HEK293T (cell line): ENCODE data around the gene DDIT4.
"Not testable (repeated sequence)": the region's sequence is repeated elsewhere in the genome, so short reads cannot be mapped to it uniquely, and the experiment has no call there.

ENCODE experiments used
- CTCF ChIA-PET: fragments of 350-600 bp; formaldehyde crosslinking; extraction: SDS; loops from one replicate; lab custom pipeline; 2021; ENCODE audit warnings: antibody characterized with exemption, inconsistent platforms; lab: Yijun Ruan, JAX
- POLR2A ChIA-PET: fragments of 350-600 bp; formaldehyde crosslinking; extraction: SDS; loops from one replicate; lab custom pipeline; 2020; ENCODE audit warnings: antibody characterized with exemption, inconsistent platforms; lab: Yijun Ruan, JAX
- DNase-seq: peaks from one replicate; pipeline ENCODE4 v3.0.0; 2012; ENCODE audit warnings: mixed read lengths; ENCODE audit errors: extremely low spot score
- ARNT ChIP-seq: fragments of 450-650 bp; IDR thresholded peaks from 2 replicates; pipeline ENCODE4 v1.6.1; 2017; ENCODE audit warnings: mild to moderate bottlenecking
- BHLHE40 ChIP-seq: fragments of 450-650 bp; IDR thresholded peaks from 2 replicates; pipeline ENCODE4 v1.6.1; 2016; ENCODE audit warnings: mild to moderate bottlenecking, moderate library complexity, borderline replicate concordance
- CTBP1 ChIP-seq: fragments of 450-650 bp; IDR thresholded peaks from 2 replicates; pipeline ENCODE4 v1.6.1; 2016; ENCODE audit warnings: borderline replicate concordance
- ELF4 ChIP-seq: fragments of 450-650 bp; IDR thresholded peaks from 2 replicates; pipeline ENCODE4 v1.6.1; 2017; ENCODE audit warnings: antibody characterized with exemption
- FOXA1 ChIP-seq: fragments of 450-650 bp; IDR thresholded peaks from 2 replicates; pipeline ENCODE4 v1.6.1; 2016; ENCODE audit warnings: mild to moderate bottlenecking
- FOXK2 ChIP-seq: fragments of 450-650 bp; IDR thresholded peaks from 2 replicates; pipeline ENCODE4 v1.6.1; 2016; ENCODE audit warnings: mild to moderate bottlenecking
- FOXM1 ChIP-seq: fragments of 450-650 bp; IDR thresholded peaks from 2 replicates; pipeline ENCODE4 v1.6.1; 2017; ENCODE audit warnings: mild to moderate bottlenecking, borderline replicate concordance
- HDGF ChIP-seq: fragments of 450-650 bp; IDR thresholded peaks from 2 replicates; pipeline ENCODE4 v1.6.1; 2017; ENCODE audit warnings: antibody characterized with exemption, borderline replicate concordance
- L3MBTL2 ChIP-seq: fragments of 450-650 bp; conservative IDR thresholded peaks from 2 replicates; pipeline ENCODE4 v1.6.1; 2016; ENCODE audit warnings: mild to moderate bottlenecking
- LEF1 ChIP-seq: fragments of 450-650 bp; IDR thresholded peaks from 2 replicates; pipeline ENCODE4 v1.6.1; 2017; ENCODE audit warnings: mild to moderate bottlenecking, borderline replicate concordance
- NFRKB ChIP-seq: fragments of 450-650 bp; IDR thresholded peaks from 2 replicates; pipeline ENCODE4 v1.6.1; 2016; ENCODE audit warnings: mild to moderate bottlenecking, moderate library complexity
- PKNOX1 ChIP-seq: fragments of 450-650 bp; IDR thresholded peaks from 2 replicates; pipeline ENCODE4 v1.6.1; 2016
- SP1 ChIP-seq: fragments of 450-650 bp; IDR thresholded peaks from 2 replicates; pipeline ENCODE4 v1.6.1; 2017
- SUZ12 ChIP-seq: fragments of 450-650 bp; IDR thresholded peaks from 2 replicates; pipeline ENCODE4 v1.6.1; 2016; ENCODE audit warnings: mild to moderate bottlenecking
- TARDBP ChIP-seq: fragments of 450-650 bp; IDR thresholded peaks from 2 replicates; pipeline ENCODE4 v1.6.1; 2016
- ZNF384 ChIP-seq: fragments of 450-650 bp; IDR thresholded peaks from 2 replicates; pipeline ENCODE4 v1.6.1; 2016

The DDIT4 gene

DNA sequence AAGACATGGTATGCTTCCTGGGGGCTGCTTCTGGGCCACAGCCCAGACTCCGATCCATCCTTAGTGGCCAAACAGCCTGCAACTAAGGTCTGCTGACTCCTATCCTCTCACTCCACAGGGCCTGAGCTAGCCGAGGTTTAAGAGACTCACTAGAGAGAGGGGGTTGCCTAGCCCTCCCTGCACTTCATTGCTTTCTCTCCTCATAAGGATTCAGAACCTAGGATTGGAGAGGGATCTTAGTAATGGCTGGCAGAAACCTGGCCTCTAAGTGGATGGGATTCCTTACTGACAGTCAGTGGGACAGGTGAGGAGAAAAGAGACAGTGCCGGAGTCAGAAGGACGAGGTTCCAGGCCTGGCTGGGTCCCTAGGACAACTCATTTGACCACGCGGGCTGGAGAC lies 8.2 kb upstream of the DDIT4 start:
- CTCF ChIA-PET = interaction anchor here (3.5 kb wide), 1 partner anchor 10 kb away, joined by 10 read pairs; no protein-coding TSS in a partner anchor
- DNase-seq = no peak
- POLR2A ChIA-PET = interaction anchor here (0.7 to 3.9 kb wide), 3 partner anchors 9 to 49 kb away, joined by 3 to 56 read pairs (median 3); partner anchors contain the start of genes ANAPC16, ASCC1 and DDIT4
- no peak for TF ChIP-seq SUZ12
- no peak for TF ChIP-seq ZNF384
- no peak for TF ChIP-seq ARNT
- TF ChIP-seq FOXK2 = no peak
- no peak for TF ChIP-seq BHLHE40
- no peak for TF ChIP-seq LEF1
- TF ChIP-seq FOXA1 = no peak
- TF ChIP-seq SP1 = no peak
- TF ChIP-seq L3MBTL2 = no peak
- TF ChIP-seq FOXM1 = no peak
- TF ChIP-seq CTBP1 = no peak
- no peak for TF ChIP-seq NFRKB
- TF ChIP-seq TARDBP = no peak
- TF ChIP-seq ELF4 = no peak
- no peak for TF ChIP-seq PKNOX1

DNA sequence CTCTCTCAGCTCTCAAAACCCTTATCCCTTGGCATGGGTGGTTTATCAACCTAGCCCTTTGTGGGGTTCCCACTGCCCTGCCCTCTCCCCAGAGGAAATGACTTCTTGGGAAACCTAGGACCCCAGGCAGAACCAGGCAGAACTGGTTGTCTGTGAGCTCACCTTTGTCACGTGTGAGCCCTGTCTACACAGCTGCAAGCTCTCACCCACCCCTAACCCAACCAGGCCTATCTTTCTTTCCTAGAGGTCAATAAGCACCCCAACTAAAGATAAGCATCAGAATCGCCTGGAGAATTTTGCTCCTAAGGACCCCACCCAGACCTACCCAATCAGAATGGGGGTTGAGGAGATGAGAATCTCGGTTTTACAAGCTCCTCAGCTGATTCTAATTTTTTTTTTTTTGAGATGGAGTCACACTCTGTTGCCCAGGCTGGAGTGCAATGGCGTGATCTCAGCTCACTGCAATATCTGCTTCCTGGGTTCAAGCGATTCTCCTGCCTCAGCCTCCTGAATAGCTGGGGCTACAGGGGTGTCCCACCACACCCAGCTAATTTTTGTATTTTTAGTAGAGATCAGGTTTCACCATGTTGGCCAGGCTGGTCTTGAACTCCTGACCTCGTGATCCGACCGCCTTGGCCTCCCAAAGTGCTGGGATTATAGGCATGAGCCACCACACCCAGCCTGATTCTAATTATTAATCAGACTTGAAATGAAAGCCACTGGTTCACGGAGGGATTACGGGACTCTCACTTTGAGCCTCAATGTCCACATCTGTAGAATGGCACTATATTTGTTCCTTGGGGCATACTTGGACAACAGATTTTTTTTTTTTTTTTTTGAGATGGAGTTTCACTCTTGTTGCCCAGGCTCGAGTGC lies 7.5 kb upstream of the DDIT4 start:
- no peak for TF ChIP-seq NFRKB
- no peak for TF ChIP-seq HDGF
- TF ChIP-seq ELF4 = no peak
- no peak for TF ChIP-seq LEF1
- TF ChIP-seq FOXK2 = no peak
- TF ChIP-seq PKNOX1 = no peak
- ChIA-PET POLR2A (interaction anchor here (0.7 to 3.9 kb wide), 2 partner anchors 8 to 50 kb away, joined by 3 to 56 read pairs; partner anchors contain the start of genes ANAPC16, ASCC1 and DDIT4), CTCF (interaction anchor here (0.6 to 3.5 kb wide), 3 partner anchors 9 to 24 kb away, joined by 3 to 10 read pairs (median 4); no protein-coding TSS in a partner anchor)
- no peak for DNase-seq

GRCh38 chr10:72267381-72267780 lies 6.3 kb upstream of the DDIT4 start:
- POLR2A ChIA-PET = no interaction called here
- DNase-seq = no peak

DNA sequence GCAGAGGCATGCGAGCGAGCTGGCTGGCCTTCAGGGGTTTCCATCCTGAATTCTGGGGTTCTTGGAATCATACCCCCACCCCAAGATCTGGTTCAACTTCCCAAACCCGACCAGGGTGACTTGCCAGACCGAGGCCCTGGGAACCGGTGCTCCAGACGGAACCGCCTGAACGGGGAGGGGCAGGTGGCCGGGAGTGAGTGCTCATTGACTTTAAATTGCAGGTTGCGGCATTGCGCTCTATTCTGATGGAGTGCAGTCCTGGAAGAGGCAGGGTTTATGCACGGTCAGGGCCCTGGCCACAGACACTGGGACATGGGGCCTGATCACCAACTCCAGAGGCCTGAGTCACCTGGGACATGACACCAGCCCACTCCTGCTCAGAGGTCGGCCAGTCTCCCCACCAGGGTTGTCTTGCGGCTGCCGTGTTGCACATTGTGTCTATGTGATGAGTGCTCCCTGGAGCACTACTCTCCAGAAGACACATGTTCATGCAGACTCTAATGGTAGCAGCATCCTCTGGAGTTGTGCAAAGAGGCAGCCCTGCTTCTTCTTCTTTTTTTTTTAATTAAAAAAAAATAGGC lies 5.8 kb upstream of the DDIT4 start:
- CTCF ChIA-PET = interaction anchor here (0.7 kb wide), 1 partner anchor 9 kb away, joined by 3 read pairs; no protein-coding TSS in a partner anchor
- TF ChIP-seq LEF1 = no peak
- no peak for TF ChIP-seq FOXA1
- no peak for TF ChIP-seq FOXM1
- TF ChIP-seq L3MBTL2 = no peak
- TF ChIP-seq HDGF = no peak
- no peak for TF ChIP-seq TARDBP
- no peak for TF ChIP-seq ELF4
- no peak for TF ChIP-seq SUZ12
- TF ChIP-seq ZNF384 = no peak
- no peak for TF ChIP-seq SP1
- TF ChIP-seq FOXK2 = no peak
- no peak for TF ChIP-seq ARNT
- POLR2A ChIA-PET = no interaction called here
- DNase-seq = no peak

More at GRCh38 chr10:72267381-72267780, 6.3 kb upstream of the DDIT4 start:
- TF ChIP-seq PKNOX1 (no peak), ARNT (no peak), ZNF384 (no peak), L3MBTL2 (no peak), CTBP1 (no peak), SP1 (no peak), FOXK2 (no peak), FOXA1 (no peak), SUZ12 (no peak), TARDBP (no peak), HDGF (no peak), LEF1 (no peak), NFRKB (no peak), ELF4 (no peak), BHLHE40 (no peak)
- CTCF ChIA-PET = interaction anchor here (0.7 kb wide), 2 partner anchors 9 to 25 kb away, joined by 3 to 4 read pairs; no protein-coding TSS in a partner anchor

- CTCF ChIA-PET, DNase-seq: not testable (repeated sequence)
- POLR2A ChIA-PET = interaction anchor here (11.4 kb wide), 1 partner anchor 12 kb away, joined by 317 read pairs; no protein-coding TSS in a partner anchor
Measured at GRCh38 chr10:72268475-72269200, 5.1 kb upstream of the DDIT4 start.
